Neuronal stem cell (in vitro differentiated cells): ENCODE results near the gene DGKG.

Source experiments
- DNase-seq: peaks from one replicate; pipeline ENCODE4 v3.0.0-alpha.2; 2013; ENCODE audit warnings: low spot score
- H2AFZ ChIP-seq: one replicate; pipeline ENCODE4 v1.6.1; 2013; ENCODE audit warnings: mild to moderate bottlenecking, low read length, inconsistent platforms
- H2AK5ac ChIP-seq: 2 replicates; pipeline ENCODE4 v1.6.1; 2013; ENCODE audit warnings: low read depth, mild to moderate bottlenecking, inconsistent platforms, low read length, moderate library complexity, mixed read lengths
- H2BK120ac ChIP-seq: 2 replicates; pipeline ENCODE4 v1.6.1; 2013; ENCODE audit warnings: low read depth, mild to moderate bottlenecking, inconsistent platforms, low read length, moderate library complexity, mixed read lengths
- H2BK12ac ChIP-seq: one replicate; pipeline ENCODE4 v1.6.1; 2013; ENCODE audit warnings: low read length, inconsistent platforms
- H2BK15ac ChIP-seq: 2 replicates; pipeline ENCODE4 v1.6.1; 2013; ENCODE audit warnings: mild to moderate bottlenecking, low read length, inconsistent platforms, mixed read lengths
- H2BK5ac ChIP-seq: one replicate; pipeline ENCODE4 v1.6.1; 2013; ENCODE audit warnings: inconsistent platforms, mild to moderate bottlenecking, low read length, moderate library complexity
- H3K14ac ChIP-seq: one replicate; pipeline ENCODE4 v1.6.1; 2013; ENCODE audit warnings: low read length, inconsistent platforms
- H3K18ac ChIP-seq: 2 replicates; pipeline ENCODE4 v1.6.1; 2013; ENCODE audit warnings: low read length, inconsistent platforms
- H3K23ac ChIP-seq: 2 replicates; pipeline ENCODE4 v1.6.1; 2013; ENCODE audit warnings: low read depth, mild to moderate bottlenecking, mixed read lengths, low read length, inconsistent platforms; ENCODE audit not compliant: poor library complexity
- H3K27ac ChIP-seq: replicated peaks from 3 replicates; pipeline ENCODE4 v1.5.1; 2013; ENCODE audit warnings: low read length, inconsistent platforms
- H3K27me3 ChIP-seq, 3 experiments: 2 replicates each; pipeline ENCODE4 v1.6.1; 2013; ENCODE audit warnings: low read length in 3 of 3, mild to moderate bottlenecking in 2 of 3, inconsistent platforms in 1 of 3, low read depth in 1 of 3, mixed read lengths in 1 of 3, moderate library complexity in 1 of 3; ENCODE audit not compliant: control insufficient read depth in 3 of 3, insufficient read depth in 3 of 3
- H3K36me3 ChIP-seq, 2 donors: replicated peaks in 1 of 2; 2 replicates each; pipeline ENCODE4 v1.6.1; 2013; ENCODE audit warnings: low read length in 2 of 2; ENCODE audit not compliant: control insufficient read depth in 2 of 2, insufficient read depth in 2 of 2
- H3K4ac ChIP-seq: 2 replicates; pipeline ENCODE4 v1.6.1; 2013; ENCODE audit warnings: inconsistent platforms, mild to moderate bottlenecking, low read length, moderate library complexity
- H3K4me1 ChIP-seq, 2 donors: 1 replicate in 1 of 2; 2 replicates in 1 of 2; pipeline ENCODE4 v1.6.1; 2013; ENCODE audit warnings: low read length in 2 of 2, low read depth in 1 of 2; ENCODE audit not compliant: control insufficient read depth in 2 of 2, insufficient read depth in 1 of 2
- H3K4me2 ChIP-seq: one replicate; pipeline ENCODE4 v1.6.1; 2013; ENCODE audit warnings: mild to moderate bottlenecking, low read length, inconsistent platforms; ENCODE audit not compliant: insufficient read depth, poor library complexity, severe bottlenecking
- H3K4me3 ChIP-seq, 2 donors: 2 replicates each; pipeline ENCODE4 v1.5.1; 2013; ENCODE audit warnings: low read length in 2 of 2, mild to moderate bottlenecking in 2 of 2, inconsistent platforms in 1 of 2, moderate library complexity in 1 of 2
- H3K79me1 ChIP-seq: one replicate; pipeline ENCODE4 v1.6.1; 2013; ENCODE audit warnings: low read depth, mild to moderate bottlenecking, inconsistent platforms, low read length, moderate library complexity
- H3K9ac ChIP-seq: one replicate; pipeline ENCODE4 v1.6.1; 2013; ENCODE audit warnings: mild to moderate bottlenecking, low read depth, low read length, inconsistent platforms; ENCODE audit not compliant: poor library complexity
- H3K9me3 ChIP-seq, 2 donors: replicated peaks in 1 of 2; 2 replicates each; pipeline versions ENCODE3 to v1.6.1; 2013; ENCODE audit warnings: low read length in 2 of 2, mild to moderate bottlenecking in 2 of 2, inconsistent platforms in 1 of 2, low read depth in 1 of 2, mixed read lengths in 1 of 2, moderate library complexity in 1 of 2; ENCODE audit not compliant: control insufficient read depth in 2 of 2, insufficient read depth in 1 of 2
- H4K8ac ChIP-seq: one replicate; pipeline ENCODE4 v1.6.1; 2013; ENCODE audit warnings: low read depth, mild to moderate bottlenecking, inconsistent platforms, low read length, moderate library complexity
- H4K91ac ChIP-seq: one replicate; pipeline ENCODE4 v1.6.1; 2013; ENCODE audit warnings: low read length, low read depth, mild to moderate bottlenecking, inconsistent platforms; ENCODE audit not compliant: poor library complexity
- WGBS, 2 donors: extraction: QIAGEN DNeasy Blood & Tissue Kit; methylation state at CpG; one replicate each; pipeline ENCODE4 v1.1.7; 2013; ENCODE audit warnings: missing lambda C conversion rate in 2 of 2, mixed read lengths in 1 of 2; ENCODE audit not compliant: insufficient read length in 2 of 2, insufficient replicate concordance in 1 of 2; ENCODE audit errors: extremely low coverage in 2 of 2; 5-methylcytosine and 5-hydroxymethylcytosine counted together

DGKG gene

DNA sequence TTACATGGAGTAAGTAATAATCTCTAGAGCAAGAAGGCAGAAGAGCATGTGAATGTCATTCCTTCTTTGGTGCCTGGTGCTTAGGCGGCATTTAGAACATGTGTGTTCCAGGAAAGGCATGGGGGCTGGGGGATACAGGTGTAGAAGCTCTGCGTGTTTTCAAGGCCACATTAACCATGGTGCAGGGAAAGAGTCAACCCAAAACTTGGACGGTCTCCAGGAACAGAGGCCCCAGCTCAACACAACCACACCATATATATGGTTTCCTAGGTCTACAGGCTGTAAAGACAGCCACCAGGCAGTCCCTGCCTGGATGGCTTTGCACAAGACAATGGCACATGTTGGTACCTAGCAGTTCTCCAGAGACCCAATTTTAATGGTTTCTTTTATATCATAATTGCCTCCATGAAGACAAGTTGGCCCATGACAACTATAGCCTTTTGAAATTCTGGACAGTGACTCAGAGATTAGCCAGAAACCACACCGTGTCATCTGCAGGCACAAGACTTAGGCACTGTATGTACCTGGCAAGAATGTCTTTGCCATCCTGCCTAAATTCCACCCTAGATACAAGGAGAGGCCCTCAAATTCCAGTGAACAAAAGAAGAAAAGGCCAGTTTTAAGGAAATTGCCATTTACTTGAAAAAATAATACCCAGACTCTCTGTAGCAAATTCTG lies 25.0 kb upstream of the DGKG start:
- H3K4me3 ChIP-seq: no peak overlapping the region
- no peak overlapping the region for H3K4me2 ChIP-seq
- no peaks in the 10 kb centered on the region for H3K36me3 ChIP-seq
- H2BK5ac ChIP-seq: no peak overlapping the region
- no peak overlapping the region for H4K8ac ChIP-seq
- no peak overlapping the region for H3K9ac ChIP-seq
- no peak overlapping the region for H2BK120ac ChIP-seq
- no peak overlapping the region for H2BK12ac ChIP-seq
- H3K4me1 ChIP-seq: peaks cover 0 to 6% of the 10 kb centered on the region in 2 donors
- no peak overlapping the region for H3K27ac ChIP-seq
- no peaks in the 10 kb centered on the region for H3K79me1 ChIP-seq
- no peak overlapping the region for H2AFZ ChIP-seq
- H3K9me3 ChIP-seq: no peaks in the 10 kb centered on the region
- no peak overlapping the region for H3K4ac ChIP-seq
- H3K27me3 ChIP-seq: peaks cover 0 to 4% (median 0%) of the 10 kb centered on the region in 3 experiments
- H3K23ac ChIP-seq: no peak overlapping the region
- H4K91ac ChIP-seq: no peak overlapping the region
- no peak overlapping the region for H3K18ac ChIP-seq
- no peak overlapping the region for H3K14ac ChIP-seq
- DNase-seq: no peak
- no peak overlapping the region for H2AK5ac ChIP-seq
- WGBS, 2 donors: no CpG with 5 or more reads among the region's 4 CpGs
- H2BK15ac ChIP-seq: no peak overlapping the region

DNA sequence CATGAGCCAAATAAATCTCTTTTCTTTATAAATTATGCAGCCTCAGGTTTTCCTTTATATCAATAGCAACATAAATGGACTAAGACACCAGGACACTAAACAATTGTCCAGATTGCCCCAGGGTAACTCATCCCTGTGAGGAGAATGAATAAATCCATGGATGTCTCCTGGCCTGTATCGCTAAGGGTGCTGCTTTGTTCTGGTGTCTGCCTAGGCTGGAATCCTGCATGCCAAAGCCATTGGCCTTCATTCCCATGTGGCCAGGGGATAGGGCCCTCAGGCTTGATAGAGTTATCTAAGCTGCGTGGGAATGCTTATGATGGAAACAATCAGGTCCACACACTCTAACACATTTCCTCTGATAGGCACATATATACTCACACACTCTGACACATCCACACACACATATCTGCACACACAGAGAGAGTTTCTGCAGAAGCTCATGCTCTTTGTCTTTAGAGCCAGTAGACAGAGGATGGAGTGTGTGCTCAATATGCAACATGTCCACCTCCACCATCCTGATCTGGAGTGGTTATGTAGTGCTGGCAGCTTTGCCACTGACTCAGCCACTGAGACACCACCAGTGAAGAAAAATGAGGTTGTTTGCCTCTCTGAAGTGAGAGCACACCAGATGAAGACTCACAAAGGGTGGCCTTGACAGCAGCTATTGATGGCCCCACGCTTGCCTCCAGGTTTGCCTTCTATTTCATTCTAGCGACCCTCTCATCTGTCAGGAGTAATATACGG lies 24.0 kb upstream of the DGKG start:
- H2BK5ac ChIP-seq: no peak overlapping the region

DNA sequence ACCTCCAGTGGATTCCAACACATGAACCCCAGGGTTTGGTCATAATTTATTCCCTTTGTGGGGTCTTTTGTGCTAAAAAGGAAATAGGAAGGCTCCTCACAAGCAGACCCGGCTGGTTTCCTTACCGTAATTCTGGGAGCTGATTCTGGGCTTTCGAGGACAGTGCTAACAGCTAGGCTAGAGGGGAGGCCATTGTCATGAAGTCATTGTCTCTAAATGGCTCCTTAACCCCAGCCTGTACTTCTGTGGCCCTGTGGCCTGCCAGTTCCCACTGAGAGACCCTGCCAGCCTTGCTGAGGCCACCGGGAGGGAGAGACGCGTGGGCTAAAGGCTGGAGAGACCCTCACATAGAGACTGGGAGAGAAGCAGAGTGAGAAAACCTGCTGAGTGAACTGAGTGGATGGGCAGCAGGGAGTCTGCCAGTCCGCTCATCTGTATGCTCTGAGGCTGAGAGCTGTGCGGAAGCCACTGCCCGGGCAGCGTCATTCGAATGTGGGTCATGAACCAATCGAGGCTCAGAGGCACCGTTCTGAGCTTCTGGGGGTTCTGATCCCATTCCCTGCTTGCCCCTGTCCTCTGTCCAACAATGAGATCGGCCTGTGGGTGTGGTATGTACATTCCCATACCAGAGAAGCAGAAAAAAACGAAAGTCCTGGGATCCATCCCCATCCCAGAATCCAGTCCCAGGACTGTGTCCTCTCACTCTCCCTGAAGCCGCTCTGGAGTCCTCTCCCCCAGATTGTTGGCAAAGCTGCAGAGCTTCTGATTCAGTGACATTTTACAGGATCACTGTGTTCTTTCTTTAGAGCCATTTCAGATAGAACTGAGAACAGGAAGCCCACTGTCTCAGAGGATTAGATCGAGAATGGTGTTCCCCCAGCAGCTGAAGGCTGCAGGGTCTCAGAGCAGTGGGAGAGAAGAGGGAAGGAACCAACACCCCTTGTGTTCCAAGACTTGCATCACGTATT lies 21.3 kb upstream of the DGKG start:
- no peak overlapping the region for H3K4ac ChIP-seq
- no peak overlapping the region for H2BK15ac ChIP-seq
- no peaks in the 10 kb centered on the region for H3K9me3 ChIP-seq
- H3K36me3 ChIP-seq: no peaks in the 10 kb centered on the region
- H3K23ac ChIP-seq: peak overlapping the region; percentile 21
- peaks cover 0 to 4% (median 0%) of the 10 kb centered on the region in 3 experiments for H3K27me3 ChIP-seq
- no peak overlapping the region for H3K9ac ChIP-seq
- H3K4me3 ChIP-seq: no peak overlapping the region
- H2BK5ac ChIP-seq: no peak overlapping the region
- no CpG with 5 or more reads among the region's 18 CpGs for WGBS, 2 donors
- DNase-seq: no peak
- peak overlapping the region; percentile 51 for H2AK5ac ChIP-seq
- H2AFZ ChIP-seq: no peak overlapping the region
- no peak overlapping the region for H4K91ac ChIP-seq
- no peak overlapping the region for H3K14ac ChIP-seq
- no peak overlapping the region for H2BK120ac ChIP-seq
- H3K18ac ChIP-seq: peak overlapping the region; percentile 80
- H4K8ac ChIP-seq: no peak overlapping the region
- H3K27ac ChIP-seq: no peak overlapping the region
- H3K79me1 ChIP-seq: no peaks in the 10 kb centered on the region
- peaks cover 0 to 6% of the 10 kb centered on the region in 2 donors for H3K4me1 ChIP-seq
- H3K4me2 ChIP-seq: no peak overlapping the region
- no peak overlapping the region for H2BK12ac ChIP-seq

More for the DNA sequence above, 24.0 kb upstream of the DGKG start:
- no peak overlapping the region for H3K4me3 ChIP-seq
- peaks cover 0 to 6% of the 10 kb centered on the region in 2 donors for H3K4me1 ChIP-seq
- H4K8ac ChIP-seq: peak overlapping the region; percentile 43
- H4K91ac ChIP-seq: no peak overlapping the region
- no peaks in the 10 kb centered on the region for H3K79me1 ChIP-seq
- no peak overlapping the region for H3K9ac ChIP-seq
- no peak overlapping the region for H2AFZ ChIP-seq
- H2BK120ac ChIP-seq: no peak overlapping the region
- no peak overlapping the region for H3K27ac ChIP-seq
- no peak overlapping the region for H2AK5ac ChIP-seq
- H3K14ac ChIP-seq: no peak overlapping the region
- H3K4me2 ChIP-seq: no peak overlapping the region
- no peak overlapping the region for H3K23ac ChIP-seq
- no peaks in the 10 kb centered on the region for H3K9me3 ChIP-seq
- no peak overlapping the region for H3K4ac ChIP-seq
- no peak overlapping the region for H2BK15ac ChIP-seq
- no peaks in the 10 kb centered on the region for H3K36me3 ChIP-seq
- H3K27me3 ChIP-seq: peaks cover 0 to 4% (median 0%) of the 10 kb centered on the region in 3 experiments
- no peak for DNase-seq
- no CpG with 5 or more reads among the region's 5 CpGs for WGBS, 2 donors
- no peak overlapping the region for H3K18ac ChIP-seq
- no peak overlapping the region for H2BK12ac ChIP-seq
